ENCODE results near the gene TPCN2.

TPCN2 gene

GRCh38 chr11:69162505-69162904, 113.8 kb downstream of the TPCN2 start:
- Histone ChIP-seq H3K27me3 (ENCODE audit: control insufficient read depth in 2 of 2, insufficient read depth in 2 of 2, low read length in 2 of 2) (no peaks in the 10 kb centered on the region), H3K4me1 (ENCODE audit: control insufficient read depth in 2 of 2, insufficient read depth in 2 of 2, low read length in 2 of 2) (no peaks in the 10 kb centered on the region), H3K4me3 (ENCODE audit: low read length in 2 of 2) (no peak overlapping the region), H3K27ac (ENCODE audit: low read depth in 2 of 2, low read length in 2 of 2) (no peak overlapping the region), H3K36me3 (ENCODE audit: control insufficient read depth in 2 of 2, insufficient read depth in 2 of 2, low read length in 2 of 2) (no peaks in the 10 kb centered on the region), H3K9ac (ENCODE audit: low read depth in 1 of 2, low read length in 2 of 2) (no peak overlapping the region), H3K9me3 (ENCODE audit: control insufficient read depth in 2 of 2, low read length in 2 of 2) (peaks cover 2% of the 10 kb centered on the region in 2 donors)

- Histone ChIP-seq H3K4me1 (ENCODE audit: control insufficient read depth in 2 of 2, insufficient read depth in 2 of 2, low read length in 2 of 2) (no peaks in the 10 kb centered on the region), H3K27me3 (ENCODE audit: control insufficient read depth in 2 of 2, insufficient read depth in 2 of 2, low read length in 2 of 2) (no peaks in the 10 kb centered on the region), H3K36me3 (ENCODE audit: control insufficient read depth in 2 of 2, insufficient read depth in 2 of 2, low read length in 2 of 2) (no peaks in the 10 kb centered on the region), H3K9ac (ENCODE audit: low read depth in 1 of 2, low read length in 2 of 2) (no peak overlapping the region), H3K27ac (ENCODE audit: low read depth in 2 of 2, low read length in 2 of 2) (no peak overlapping the region), H3K9me3 (ENCODE audit: control insufficient read depth in 2 of 2, low read length in 2 of 2) (peaks cover 2% of the 10 kb centered on the region in 2 donors), H3K4me3 (ENCODE audit: low read length in 2 of 2) (no peak overlapping the region)
These were observed 115.1 kb downstream of the TPCN2 start for GRCh38 chr11:69163842-69164241.

- Histone ChIP-seq H3K9ac (ENCODE audit: low read depth in 1 of 2, low read length in 2 of 2) (no peak overlapping the region), H3K9me3 (ENCODE audit: control insufficient read depth in 2 of 2, low read length in 2 of 2) (peaks cover 2% of the 10 kb centered on the region in 2 donors), H3K4me3 (ENCODE audit: low read length in 2 of 2) (no peak overlapping the region), H3K27me3 (ENCODE audit: control insufficient read depth in 2 of 2, insufficient read depth in 2 of 2, low read length in 2 of 2) (no peaks in the 10 kb centered on the region), H3K4me1 (ENCODE audit: control insufficient read depth in 2 of 2, insufficient read depth in 2 of 2, low read length in 2 of 2) (no peaks in the 10 kb centered on the region), H3K27ac (ENCODE audit: low read depth in 2 of 2, low read length in 2 of 2) (no peak overlapping the region), H3K36me3 (ENCODE audit: control insufficient read depth in 2 of 2, insufficient read depth in 2 of 2, low read length in 2 of 2) (no peaks in the 10 kb centered on the region)
These were observed 116.1 kb downstream of the TPCN2 start for GRCh38 chr11:69164824-69165223.

DNA sequence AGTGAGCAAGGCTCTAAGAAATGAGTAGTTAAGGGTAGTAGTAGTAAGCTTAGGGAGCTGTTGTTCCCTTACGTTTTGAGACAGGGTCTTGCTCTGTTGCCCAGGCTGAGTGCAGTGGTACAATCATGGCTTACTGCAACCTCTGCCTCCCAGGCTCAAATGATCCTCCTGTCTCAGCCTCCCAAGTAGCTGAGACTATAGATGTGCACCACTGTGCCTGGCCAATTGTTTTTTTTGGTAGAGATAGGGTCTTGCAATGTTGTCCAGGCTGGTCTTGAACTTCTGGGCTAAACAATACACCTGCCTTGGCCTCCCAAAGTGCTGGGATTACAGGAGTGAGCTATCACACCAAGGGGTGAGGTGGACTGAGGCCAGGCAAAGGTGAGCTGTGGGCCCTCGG, 117.0 kb downstream of the TPCN2 start:
- Histone ChIP-seq H3K4me3 (ENCODE audit: low read length in 2 of 2) (no peak overlapping the region), H3K27ac (ENCODE audit: low read depth in 2 of 2, low read length in 2 of 2) (no peak overlapping the region), H3K9ac (ENCODE audit: low read depth in 1 of 2, low read length in 2 of 2) (no peak overlapping the region), H3K27me3 (ENCODE audit: control insufficient read depth in 2 of 2, insufficient read depth in 2 of 2, low read length in 2 of 2) (no peaks in the 10 kb centered on the region), H3K36me3 (ENCODE audit: control insufficient read depth in 2 of 2, insufficient read depth in 2 of 2, low read length in 2 of 2) (no peaks in the 10 kb centered on the region), H3K9me3 (ENCODE audit: control insufficient read depth in 2 of 2, low read length in 2 of 2) (peaks cover 2% of the 10 kb centered on the region in 2 donors), H3K4me1 (ENCODE audit: control insufficient read depth in 2 of 2, insufficient read depth in 2 of 2, low read length in 2 of 2) (no peaks in the 10 kb centered on the region)

GRCh38 chr11:69166218-69167115, 117.7 kb downstream of the TPCN2 start:
- peaks cover 2% of the 10 kb centered on the region in 2 donors for H3K9me3 ChIP-seq (ENCODE audit: control insufficient read depth in 2 of 2, low read length in 2 of 2)
- H3K9ac ChIP-seq (ENCODE audit: low read depth in 1 of 2, low read length in 2 of 2), result no peak overlapping the region
- no peaks in the 10 kb centered on the region for H3K36me3 ChIP-seq (ENCODE audit: control insufficient read depth in 2 of 2, insufficient read depth in 2 of 2, low read length in 2 of 2)
- no peaks in the 10 kb centered on the region for H3K4me1 ChIP-seq (ENCODE audit: control insufficient read depth in 2 of 2, insufficient read depth in 2 of 2, low read length in 2 of 2)
- no peak overlapping the region for H3K27ac ChIP-seq (ENCODE audit: low read depth in 2 of 2, low read length in 2 of 2)
- no peak overlapping the region for H3K4me3 ChIP-seq (ENCODE audit: low read length in 2 of 2)
- no peaks in the 10 kb centered on the region for H3K27me3 ChIP-seq (ENCODE audit: control insufficient read depth in 2 of 2, insufficient read depth in 2 of 2, low read length in 2 of 2)

- no peaks in the 10 kb centered on the region for H3K36me3 ChIP-seq (ENCODE audit: control insufficient read depth in 2 of 2, insufficient read depth in 2 of 2, low read length in 2 of 2)
- H3K27me3 ChIP-seq (ENCODE audit: control insufficient read depth in 2 of 2, insufficient read depth in 2 of 2, low read length in 2 of 2), result no peaks in the 10 kb centered on the region
- no peak overlapping the region for H3K27ac ChIP-seq (ENCODE audit: low read depth in 2 of 2, low read length in 2 of 2)
- no peaks in the 10 kb centered on the region for H3K4me1 ChIP-seq (ENCODE audit: control insufficient read depth in 2 of 2, insufficient read depth in 2 of 2, low read length in 2 of 2)
- H3K9ac ChIP-seq (ENCODE audit: low read depth in 1 of 2, low read length in 2 of 2), result no peak overlapping the region
- peaks cover 2% of the 10 kb centered on the region in 2 donors for H3K9me3 ChIP-seq (ENCODE audit: control insufficient read depth in 2 of 2, low read length in 2 of 2)
- no peak overlapping the region for H3K4me3 ChIP-seq (ENCODE audit: low read length in 2 of 2)
These were observed 118.6 kb downstream of the TPCN2 start for GRCh38 chr11:69167130-69167915.

DNA sequence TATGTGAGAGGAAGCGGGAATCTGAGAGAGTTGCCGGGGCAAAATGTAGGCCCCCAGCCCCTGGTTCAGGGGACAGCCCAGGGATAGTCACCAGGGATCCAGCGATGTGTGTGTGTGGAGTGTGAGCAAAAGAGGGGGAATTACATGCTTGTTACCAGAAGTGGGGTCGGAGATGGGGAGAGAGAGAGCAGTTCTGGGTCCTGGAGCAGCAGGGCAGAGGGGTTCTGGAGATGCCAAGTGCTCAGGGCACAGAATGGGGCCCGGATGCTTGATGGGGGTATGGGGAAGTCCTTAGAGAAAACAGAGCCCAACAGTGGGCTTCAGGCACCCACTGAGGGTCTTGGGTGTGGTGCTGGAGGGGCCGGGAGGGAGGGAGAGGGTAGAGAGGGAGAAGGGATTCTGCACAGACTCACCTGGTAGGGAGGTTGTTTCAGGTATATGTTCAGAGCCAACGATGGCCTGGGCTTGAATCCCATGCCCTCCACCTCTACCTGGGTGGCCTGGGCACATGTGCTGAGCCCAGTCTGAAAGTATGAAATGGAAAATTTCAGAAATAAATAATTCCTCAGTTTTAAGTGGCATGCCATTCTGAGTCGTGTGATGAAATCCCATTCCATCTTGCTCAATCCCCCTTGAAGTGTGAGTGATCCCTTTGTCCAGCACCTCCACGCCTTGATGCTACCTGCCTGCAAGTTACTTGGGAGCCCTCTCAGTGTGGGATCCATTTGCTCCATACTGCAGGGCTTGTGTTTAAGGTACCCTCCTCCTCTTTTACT, 119.4 kb downstream of the TPCN2 start:
- no peaks in the 10 kb centered on the region for H3K4me1 ChIP-seq (ENCODE audit: control insufficient read depth in 2 of 2, insufficient read depth in 2 of 2, low read length in 2 of 2)
- H3K9me3 ChIP-seq (ENCODE audit: control insufficient read depth in 2 of 2, low read length in 2 of 2), result peaks cover 2% of the 10 kb centered on the region in 2 donors
- H3K27ac ChIP-seq (ENCODE audit: low read depth in 2 of 2, low read length in 2 of 2), result no peak overlapping the region
- H3K36me3 ChIP-seq (ENCODE audit: control insufficient read depth in 2 of 2, insufficient read depth in 2 of 2, low read length in 2 of 2), result no peaks in the 10 kb centered on the region
- no peak overlapping the region for H3K9ac ChIP-seq (ENCODE audit: low read depth in 1 of 2, low read length in 2 of 2)
- no peak overlapping the region for H3K4me3 ChIP-seq (ENCODE audit: low read length in 2 of 2)
- no peaks in the 10 kb centered on the region for H3K27me3 ChIP-seq (ENCODE audit: control insufficient read depth in 2 of 2, insufficient read depth in 2 of 2, low read length in 2 of 2)

DNA sequence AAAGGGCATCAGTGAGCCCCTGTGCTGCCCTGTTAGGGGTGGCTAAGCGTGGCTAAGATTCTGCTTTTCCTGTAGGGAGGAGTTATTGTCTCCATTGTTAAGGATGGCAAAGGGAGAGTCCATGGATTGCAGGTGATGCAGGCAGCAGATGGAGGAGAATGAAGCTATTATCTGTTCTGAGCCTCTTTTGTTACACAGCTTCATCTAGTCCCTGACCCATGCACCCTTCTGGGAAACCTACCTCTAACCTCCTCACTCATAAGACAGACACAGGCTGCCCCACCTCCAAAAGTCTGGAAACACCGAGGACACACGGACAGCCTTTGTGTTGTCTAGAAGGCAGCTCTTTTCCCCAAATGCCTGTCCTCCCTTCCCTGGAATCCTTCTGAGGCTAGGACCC, 120.7 kb downstream of the TPCN2 start:
- Histone ChIP-seq H3K4me1 (ENCODE audit: control insufficient read depth in 2 of 2, insufficient read depth in 2 of 2, low read length in 2 of 2) (no peaks in the 10 kb centered on the region), H3K36me3 (ENCODE audit: control insufficient read depth in 2 of 2, insufficient read depth in 2 of 2, low read length in 2 of 2) (no peaks in the 10 kb centered on the region), H3K9me3 (ENCODE audit: control insufficient read depth in 2 of 2, low read length in 2 of 2) (peaks cover 0 to 2% of the 10 kb centered on the region in 2 donors), H3K27ac (ENCODE audit: low read depth in 2 of 2, low read length in 2 of 2) (no peak overlapping the region), H3K27me3 (ENCODE audit: control insufficient read depth in 2 of 2, insufficient read depth in 2 of 2, low read length in 2 of 2) (no peaks in the 10 kb centered on the region), H3K9ac (ENCODE audit: low read depth in 1 of 2, low read length in 2 of 2) (no peak overlapping the region), H3K4me3 (ENCODE audit: low read length in 2 of 2) (no peak overlapping the region)

- Histone ChIP-seq H3K9ac (ENCODE audit: low read depth in 1 of 2, low read length in 2 of 2) (no peak overlapping the region), H3K27ac (ENCODE audit: low read depth in 2 of 2, low read length in 2 of 2) (no peak overlapping the region), H3K9me3 (ENCODE audit: control insufficient read depth in 2 of 2, low read length in 2 of 2) (peaks cover 2% of the 10 kb centered on the region in 2 donors), H3K4me1 (ENCODE audit: control insufficient read depth in 2 of 2, insufficient read depth in 2 of 2, low read length in 2 of 2) (no peaks in the 10 kb centered on the region), H3K4me3 (ENCODE audit: low read length in 2 of 2) (no peak overlapping the region), H3K27me3 (ENCODE audit: control insufficient read depth in 2 of 2, insufficient read depth in 2 of 2, low read length in 2 of 2) (peaks cover 0 to 3% of the 10 kb centered on the region in 2 donors), H3K36me3 (ENCODE audit: control insufficient read depth in 2 of 2, insufficient read depth in 2 of 2, low read length in 2 of 2) (no peaks in the 10 kb centered on the region)
These were observed 122.0 kb downstream of the TPCN2 start for GRCh38 chr11:69170704-69171103.

Measured in mucosa of rectum (tissue), 2 donors.